SK-N-SH (cell line): ENCODE data around the gene NDP. TPM values are rescaled to one million over a fixed set of nuclear protein-coding genes. Genes with fewer than 3 reads are reported as not detected.
A peak's percentile ranks its signal among the peaks of the same experiment; 100 is the strongest.
"Not testable (repeated sequence)": the region's sequence is repeated elsewhere in the genome, so short reads cannot be mapped to it uniquely, and the experiment has no call there.

Experiments used
- CTCF ChIA-PET: fragments of 300-600, 350-600 bp; formaldehyde crosslinking; extraction: SDS; loops from one replicate; lab custom pipeline; 2021; lab: Yijun Ruan, JAX
- POLR2A ChIA-PET: fragments of 350-600 bp; sonication (Branson Sonifier 250); formaldehyde crosslinking; extraction: SDS; loops from one replicate; lab custom pipeline; 2020; ENCODE audit warnings: antibody characterized with exemption, inconsistent platforms; lab: Yijun Ruan, JAX
- DNase-seq: peaks from one replicate; pipeline ENCODE4 v3.0.0; 2012
- H2AFZ ChIP-seq: fragments of 200-600 bp; sonication (generic); 2 replicates; pipeline ENCODE4 v1.8.1; 2016; ENCODE audit warnings: antibody characterized with exemption, mild to moderate bottlenecking, low read depth
- H3F3A ChIP-seq: fragments of 200-600 bp; sonication (generic); replicated peaks from 2 replicates; pipeline ENCODE3; 2016; ENCODE audit warnings: antibody characterized with exemption, mild to moderate bottlenecking; ENCODE audit not compliant: insufficient read depth
- H3K27ac ChIP-seq, 2 experiments: fragments of 200-500 bp in 1 of 2; fragments of 200-600 bp in 1 of 2; sonication (Bioruptor generic) in 1 of 2; sonication (generic), shearing (Covaris generic) in 1 of 2; 2 replicates each; pipeline versions ENCODE4 v1.5.1 to v1.6.1; 2014 to 2016; ENCODE audit warnings: low read depth in 2 of 2, inconsistent platforms in 1 of 2, low read length in 1 of 2, mild to moderate bottlenecking in 1 of 2, mixed read lengths in 1 of 2
- H3K27me3 ChIP-seq: fragments of 200-600 bp; sonication (generic), shearing (Covaris generic); 2 replicates; pipeline ENCODE4 v1.6.1; 2016; ENCODE audit warnings: mixed run types; ENCODE audit not compliant: insufficient read depth
- H3K36me3 ChIP-seq, 2 experiments: fragments of 200-500 bp in 1 of 2; fragments of 200-600 bp in 1 of 2; sonication (Bioruptor generic) in 1 of 2; sonication (generic) in 1 of 2; replicated peaks in 1 of 2; 2 replicates each; pipeline versions ENCODE3 to v1.5.1; 2014 to 2016; ENCODE audit warnings: low read length in 1 of 2, mild to moderate bottlenecking in 1 of 2; ENCODE audit not compliant: insufficient read depth in 2 of 2, control insufficient read depth in 1 of 2
- H3K4me1 ChIP-seq, 2 experiments: fragments of 200-500 bp in 1 of 2; fragments of 200-600 bp in 1 of 2; sonication (Bioruptor generic) in 1 of 2; sonication (generic), shearing (Covaris generic) in 1 of 2; 2 replicates each; pipeline versions ENCODE4 v1.5.1 to v1.6.1; 2014 to 2016; ENCODE audit warnings: low read depth in 1 of 2, low read length in 1 of 2, mixed run types in 1 of 2; ENCODE audit not compliant: insufficient read depth in 2 of 2, control insufficient read depth in 1 of 2
- H3K4me2 ChIP-seq: fragments of 200-600 bp; sonication (generic), shearing (Covaris generic); 2 replicates; pipeline ENCODE4 v1.6.1; 2017; ENCODE audit warnings: mixed run types
- H3K4me3 ChIP-seq, 2 experiments: fragments of 200-500 bp in 1 of 2; fragments of 200-600 bp in 1 of 2; sonication (Bioruptor generic) in 1 of 2; sonication (generic), shearing (Covaris generic) in 1 of 2; 2 replicates each; pipeline versions ENCODE4 v1.5.1 to v1.8.1; 2014 to 2016; ENCODE audit warnings: low read depth in 2 of 2, inconsistent platforms in 1 of 2, low read length in 1 of 2, mild to moderate bottlenecking in 1 of 2, mixed read lengths in 1 of 2, moderate library complexity in 1 of 2
- H3K79me2 ChIP-seq: fragments of 200-600 bp; sonication (generic); 2 replicates; pipeline ENCODE4 v1.8.1; 2017; ENCODE audit warnings: mild to moderate bottlenecking; ENCODE audit not compliant: insufficient read depth
- H3K9ac ChIP-seq: fragments of 200-600 bp; sonication (generic); 2 replicates; pipeline ENCODE4 v1.6.1; 2017; ENCODE audit warnings: mixed run types
- H3K9me2 ChIP-seq: fragments of 200-600 bp; sonication (generic); 2 replicates; pipeline ENCODE4 v1.6.1; 2017; ENCODE audit warnings: mixed run types
- H3K9me3 ChIP-seq: fragments of 200-600 bp; sonication (generic); 2 replicates; pipeline ENCODE4 v1.6.1; 2017; ENCODE audit warnings: mixed run types, mild to moderate bottlenecking, moderate library complexity
- H4K20me1 ChIP-seq: fragments of 200-600 bp; sonication (generic); 2 replicates; pipeline ENCODE4 v1.6.1; 2017; ENCODE audit warnings: mild to moderate bottlenecking, mixed run types; ENCODE audit not compliant: insufficient read depth
- CTCF ChIP-seq: fragments of 200-600 bp; sonication (generic); IDR thresholded peaks from 2 replicates; pipeline ENCODE4 v1.6.1; 2017; ENCODE audit warnings: antibody characterized with exemption, mild to moderate bottlenecking, moderate library complexity
- NRF1 ChIP-seq: IDR thresholded peaks from 2 replicates; pipeline ENCODE4 v1.6.1; 2012; ENCODE audit warnings: low read depth, mild to moderate bottlenecking, low read length
- RAD21 ChIP-seq: IDR thresholded peaks from 2 replicates; pipeline ENCODE4 v1.6.1; 2012; ENCODE audit warnings: mild to moderate bottlenecking, low read length
- SMC3 ChIP-seq: IDR thresholded peaks from 2 replicates; pipeline ENCODE4 v1.6.1; 2012; ENCODE audit warnings: low read depth, low read length, improper control_type of control experiment
- WGBS: methylation state at CpG from one replicate; pipeline ENCODE4 v1.1.6; 2017; ENCODE audit warnings: low lambda C conversion rate; 5-methylcytosine and 5-hydroxymethylcytosine counted together
- polyA plus RNA-seq, 3 experiments: library from polyadenylated mRNA; depleted of rRNA; stranded (reverse); fragments of >200 nt; gene quantifications; 2 replicates each; pipeline ENCODE4 v1.2.3, GENCODE V29; 2012

The NDP gene
- polyA plus RNA-seq, 1 of the 3 experiments (the other 2 are of a cell fraction) = 0.16 TPM

- CTCF ChIA-PET = interaction anchor here (1.0 to 2.0 kb wide), 5 partner anchors 16 to 103 kb away, joined by 3 to 9 read pairs (median 4); no protein-coding TSS in a partner anchor
- Histone ChIP-seq H3K4me2 (no peak overlapping the region), H2AFZ (no peak overlapping the region), H3K79me2 (no peaks in the 10 kb centered on the region), H3K9ac (no peak overlapping the region), H4K20me1 (no peaks in the 10 kb centered on the region), H3K36me3 (no peaks in the 10 kb centered on the region), H3K27me3 (0 out of 2 replicates have a peak, but pooled peaks cover 3% of the 10 kb centered on the region), H3K4me1 (no peaks in the 10 kb centered on the region)
- WGBS = 72% methylated on average over 2 of the region's 3 CpGs
- no peak for DNase-seq
- TF ChIP-seq NRF1 = no peak
- TF ChIP-seq CTCF = peak; percentile 41
- peak; percentile 49 for TF ChIP-seq RAD21
- peak; percentile 8; the same call in 1 of the 2 replicates for TF ChIP-seq SMC3
- TF ChIP-seq, all 33 proteins: peak for 3
- H3K27ac ChIP-seq = no peak overlapping the region
- H3F3A ChIP-seq = no peaks in the 10 kb centered on the region
- no peaks in the 10 kb centered on the region for H3K9me3 ChIP-seq
- no peaks in the 10 kb centered on the region for H3K9me2 ChIP-seq
- no peak overlapping the region for H3K4me3 ChIP-seq
- POLR2A ChIA-PET = no interaction called here
Measured at GRCh38 chrX:43939187-43939926, 33.8 kb downstream of the NDP start.

GRCh38 chrX:43922032-43922431, 51.2 kb downstream of the NDP start:
- H3K9me3 ChIP-seq, DNase-seq, H4K20me1 ChIP-seq, H3K27ac ChIP-seq, H3K9ac ChIP-seq, H3K36me3 ChIP-seq, H3K4me1 ChIP-seq, H2AFZ ChIP-seq, POLR2A ChIA-PET, H3K27me3 ChIP-seq, H3F3A ChIP-seq, H3K4me2 ChIP-seq, H3K9me2 ChIP-seq, CTCF ChIA-PET, H3K4me3 ChIP-seq, H3K79me2 ChIP-seq: not testable (repeated sequence)
- 40% methylated on average over 3 of the region's 3 CpGs for WGBS

- H3K27me3 ChIP-seq, H3K9me2 ChIP-seq, H3F3A ChIP-seq, CTCF ChIA-PET, DNase-seq, H3K4me3 ChIP-seq, H3K9me3 ChIP-seq, H3K4me1 ChIP-seq, H3K79me2 ChIP-seq, H3K9ac ChIP-seq, H3K4me2 ChIP-seq, H2AFZ ChIP-seq, H3K27ac ChIP-seq, POLR2A ChIA-PET, H3K36me3 ChIP-seq, H4K20me1 ChIP-seq: not testable (repeated sequence)
- whole genome bisulfite sequencing = 33% methylated on average over 8 of the region's 8 CpGs
Measured at GRCh38 chrX:43910772-43911171, 62.4 kb downstream of the NDP start.
